NCI-H2196 treated with DMSO at 0.1 percent for 48 hours (cell line): ENCODE data around the gene LDHAL6A.
"Not testable (repeated sequence)": the region's sequence is repeated elsewhere in the genome, so short reads cannot be mapped to it uniquely, and the experiment has no call there.

ENCODE experiments used
- DNase-seq: peaks from one replicate; lab custom pipeline; 2025; ENCODE audit not compliant: unreplicated experiment; lab: John Stamatoyannopoulos, UW

Gene LDHAL6A

GRCh38 chr11:18455686-18456372 is at the start of gene LDHAL6A:
TSS of gene LDHAL6A (plus strand) at chr11:18455856. CDS start at chr11:18456681, 825 bp downstream.
- no peak for DNase-seq

GRCh38 chr11:18407400-18407799 is 48.3 kb upstream of the LDHAL6A start:
- DNase-seq = not testable (repeated sequence)

GRCh38 chr11:18408558-18409291 is 46.9 kb upstream of the LDHAL6A start:
- no peak for DNase-seq

GRCh38 chr11:18416459-18416858 is 39.2 kb upstream of the LDHAL6A start:
- no peak for DNase-seq

- no peak for DNase-seq
These were observed 36.6 kb upstream of the LDHAL6A start for GRCh38 chr11:18419040-18419439.

GRCh38 chr11:18420067-18420466 is 35.6 kb upstream of the LDHAL6A start:
- no peak for DNase-seq

- DNase-seq = no peak
These were observed 28.4 kb upstream of the LDHAL6A start for GRCh38 chr11:18427240-18427639.

GRCh38 chr11:18429332-18429731 is 26.3 kb upstream of the LDHAL6A start:
- no peak for DNase-seq

GRCh38 chr11:18438691-18439090 is 17.0 kb upstream of the LDHAL6A start:
- no peak for DNase-seq

GRCh38 chr11:18449251-18449650 is 6.4 kb upstream of the LDHAL6A start:
- DNase-seq = no peak

GRCh38 chr11:18452927-18453326 is 2.7 kb upstream of the LDHAL6A start:
- no peak for DNase-seq

GRCh38 chr11:18457450-18457849 is 1.8 kb downstream of the LDHAL6A start:
- DNase-seq = peak; percentile 4

GRCh38 chr11:18459634-18460033 is 4.0 kb downstream of the LDHAL6A start:
- DNase-seq = no peak

- DNase-seq = no peak
These were observed 6.3 kb downstream of the LDHAL6A start for GRCh38 chr11:18461909-18462308.

GRCh38 chr11:18463439-18463838 is 7.8 kb downstream of the LDHAL6A start:
- no peak for DNase-seq

- DNase-seq = no peak
These were observed 10.7 kb downstream of the LDHAL6A start for GRCh38 chr11:18466402-18466801.

- DNase-seq = no peak
These were observed 12.4 kb downstream of the LDHAL6A start for GRCh38 chr11:18468059-18468458.

GRCh38 chr11:18468961-18469360 is 13.3 kb downstream of the LDHAL6A start:
- no peak for DNase-seq

- DNase-seq = no peak
These were observed 16.3 kb downstream of the LDHAL6A start for GRCh38 chr11:18471995-18472394.

GRCh38 chr11:18472587-18472986 is 16.9 kb downstream of the LDHAL6A start:
- DNase-seq = no peak

- no peak for DNase-seq
These were observed 23.4 kb downstream of the LDHAL6A start for GRCh38 chr11:18479063-18479462.

GRCh38 chr11:18485913-18486528 is 30.4 kb downstream of the LDHAL6A start:
- DNase-seq = no peak
